Islet of Langerhans (tissue), 1 donor: ENCODE measurements around the gene DYNLT2.
A peak's percentile ranks its signal among the peaks of the same experiment; 100 is the strongest.

Source experiments
- FAIRE-seq: peaks from one replicate; lab custom pipeline; 2011; peaks lifted over from hg19 to GRCh38; lab: Jason Lieb, UNC

The DYNLT2 gene

DNA sequence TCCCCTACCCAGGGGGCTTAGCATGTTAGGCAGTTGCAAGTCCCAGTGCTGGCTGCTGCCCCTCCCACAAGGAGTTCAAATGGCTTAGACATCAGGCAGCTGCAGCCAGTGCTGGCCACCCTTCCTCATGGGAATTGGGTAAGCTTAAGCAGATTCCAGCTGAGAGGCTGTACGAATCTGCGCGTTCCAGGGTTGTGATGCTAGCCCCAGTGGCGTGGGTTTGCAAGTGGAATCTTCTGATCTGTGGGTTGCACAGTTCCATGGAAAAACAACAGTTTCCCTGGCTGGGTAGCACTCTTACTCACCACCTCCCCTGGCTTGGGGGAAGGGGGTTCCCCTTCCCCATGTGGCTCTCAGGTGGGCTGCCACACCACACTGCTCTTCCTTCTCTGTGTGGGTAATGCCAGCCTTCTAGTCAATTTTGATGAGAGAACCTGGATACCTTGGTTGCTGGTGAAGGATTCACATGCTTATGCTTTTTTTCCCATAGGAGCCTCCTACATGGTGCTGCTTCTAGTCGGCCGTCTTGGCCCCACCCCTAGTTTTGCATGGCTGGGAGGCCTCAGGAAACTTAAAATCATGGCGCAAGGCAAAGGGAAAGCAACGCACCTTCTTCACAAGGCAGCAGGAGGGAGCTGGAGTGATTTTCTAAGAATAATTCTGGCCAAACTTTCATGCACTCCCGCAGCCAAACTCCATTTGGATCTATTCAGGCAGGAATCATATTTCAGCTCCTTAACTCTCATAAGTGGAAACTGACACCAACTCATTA is 13.0 kb downstream of the DYNLT2 start:
- no peak for FAIRE-seq

DNA sequence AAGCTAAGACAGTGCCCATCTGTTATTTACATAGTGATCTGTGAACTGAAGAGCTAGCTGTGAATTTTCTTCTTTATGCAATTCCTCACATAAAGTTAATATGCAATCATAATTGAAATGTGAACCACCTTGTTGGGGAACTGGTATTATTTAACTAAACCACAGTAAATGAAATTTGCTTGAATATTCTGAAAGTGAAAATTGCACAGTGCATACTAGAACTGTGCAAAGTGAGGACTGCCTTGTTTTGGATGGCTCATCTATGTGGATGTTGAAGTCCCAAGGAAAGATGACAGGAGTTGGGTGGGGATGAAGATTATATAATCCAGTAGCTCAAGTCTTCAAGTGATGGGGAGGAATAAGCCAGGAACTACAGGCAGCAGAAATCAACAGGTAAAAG is 21.4 kb downstream of the DYNLT2 start:
- peak; percentile 87 for FAIRE-seq

DNA sequence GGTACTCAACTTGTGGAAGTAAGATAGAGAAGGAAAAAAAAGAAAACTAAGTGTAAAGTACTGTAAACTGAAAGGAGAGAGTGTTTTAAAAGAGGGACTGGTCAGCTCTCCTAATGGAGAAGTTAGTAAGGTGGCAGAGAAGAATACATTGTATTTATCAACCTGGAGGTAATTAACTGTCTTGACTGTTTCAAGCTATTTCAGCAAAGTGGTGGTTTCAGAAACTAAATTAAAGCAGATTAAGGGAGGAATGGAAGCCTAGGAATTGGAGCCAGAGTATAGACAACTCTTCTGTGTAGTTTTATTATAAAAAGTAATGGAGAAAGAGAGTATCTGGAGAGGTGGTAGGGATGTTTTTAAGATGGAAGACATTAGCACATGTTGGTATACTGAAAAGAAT is 24.4 kb downstream of the DYNLT2 start:
- FAIRE-seq, result no peak

DNA sequence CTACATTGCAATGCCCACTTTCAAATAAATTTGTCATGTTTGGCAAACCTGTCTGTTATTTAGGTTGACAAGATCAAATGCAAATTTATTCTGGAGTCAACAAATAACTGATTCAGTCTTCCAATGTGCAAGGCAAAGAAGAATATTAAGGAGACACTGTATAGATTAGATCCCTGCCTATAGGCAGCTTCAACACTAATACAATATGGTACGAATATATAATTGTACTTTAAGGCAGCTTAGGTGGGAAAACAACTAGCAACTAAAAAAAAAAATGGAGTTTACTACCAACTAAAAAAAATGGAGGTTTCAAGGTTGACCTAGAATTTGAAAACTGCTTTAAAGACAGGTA is 25.3 kb downstream of the DYNLT2 start:
- FAIRE-seq, result no peak

DNA sequence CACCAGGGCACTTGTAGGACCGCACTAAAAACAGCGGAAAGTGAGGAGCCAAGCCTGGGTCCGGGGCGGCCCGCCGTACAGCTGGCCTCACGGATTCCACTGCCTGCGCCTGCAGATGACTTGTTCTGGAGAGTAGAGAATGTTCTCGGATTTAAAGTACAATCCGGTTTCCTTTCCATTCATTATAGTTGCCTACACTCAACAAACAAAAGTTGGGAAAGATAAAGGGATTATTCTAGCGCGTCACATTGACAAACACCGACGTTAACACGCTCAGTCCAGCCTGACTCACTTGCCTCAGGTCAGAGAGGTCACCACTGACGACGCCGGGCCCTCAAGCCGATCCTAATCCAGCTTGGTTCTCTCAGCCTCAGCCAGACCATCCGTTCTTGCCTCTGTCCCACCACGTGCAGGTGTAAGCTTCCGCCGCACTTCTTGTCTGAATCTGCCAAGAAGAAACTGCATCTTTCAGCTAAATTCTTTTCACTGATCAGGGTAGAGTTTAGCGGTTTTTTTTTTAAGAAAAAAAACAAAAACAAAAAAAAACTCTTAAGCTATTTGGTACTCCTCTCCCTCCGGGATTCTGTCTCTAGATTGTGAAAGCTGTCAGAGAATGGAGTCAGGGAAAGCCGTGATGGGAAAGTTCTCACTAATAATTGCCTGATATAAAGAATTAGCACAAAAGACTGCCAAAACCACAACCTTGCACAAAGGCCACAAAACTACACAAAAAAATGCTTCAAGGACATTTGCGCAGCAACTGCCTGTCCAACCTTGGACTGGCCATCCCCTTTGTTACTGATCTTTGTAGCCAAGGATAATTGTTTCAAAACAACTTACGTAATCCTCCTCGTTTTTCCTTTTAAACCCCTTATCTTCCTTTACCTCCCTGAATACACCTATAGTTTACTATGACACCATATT is 26.0 kb downstream of the DYNLT2 start:
- FAIRE-seq, result no peak

DNA sequence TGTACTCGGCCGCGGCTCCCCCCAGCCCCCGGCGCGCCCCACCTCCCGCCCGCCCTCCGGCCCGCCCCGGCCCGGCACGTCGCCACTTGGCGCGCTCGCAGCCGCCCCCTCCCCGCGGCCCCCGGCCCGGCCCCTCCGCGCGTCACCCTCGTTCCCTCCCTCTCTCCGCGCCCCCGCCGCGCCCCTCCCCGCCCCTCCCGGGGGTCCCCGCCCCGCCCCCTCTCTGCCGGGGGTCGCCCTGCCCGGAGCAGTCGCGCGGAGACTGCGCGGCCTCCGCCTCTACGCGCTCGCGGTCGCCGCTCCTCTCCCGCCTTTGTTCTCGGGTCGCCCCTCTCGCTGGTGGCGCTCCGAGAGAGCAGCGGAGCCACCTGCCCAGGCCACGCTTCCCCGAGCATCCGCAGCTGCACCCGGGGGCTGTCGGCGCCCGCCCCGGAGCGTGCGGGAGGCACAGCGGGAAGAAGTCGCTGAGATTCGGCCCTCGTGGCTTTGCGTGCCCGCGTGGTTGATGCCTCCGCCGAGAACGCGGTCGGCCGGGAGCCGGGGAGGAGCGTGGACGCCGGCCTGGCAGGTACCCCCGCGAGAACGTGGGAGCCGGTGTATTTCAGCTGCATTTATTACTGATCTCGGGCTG is 26.8 kb downstream of the DYNLT2 start, which contains the start of gene PHF10:
TSS of gene PHF10 (minus strand) at position 7 of the 631 bp plus-strand sequence. CDS start 569 bp downstream, outside the sequence.
- FAIRE-seq, result no peak

DNA sequence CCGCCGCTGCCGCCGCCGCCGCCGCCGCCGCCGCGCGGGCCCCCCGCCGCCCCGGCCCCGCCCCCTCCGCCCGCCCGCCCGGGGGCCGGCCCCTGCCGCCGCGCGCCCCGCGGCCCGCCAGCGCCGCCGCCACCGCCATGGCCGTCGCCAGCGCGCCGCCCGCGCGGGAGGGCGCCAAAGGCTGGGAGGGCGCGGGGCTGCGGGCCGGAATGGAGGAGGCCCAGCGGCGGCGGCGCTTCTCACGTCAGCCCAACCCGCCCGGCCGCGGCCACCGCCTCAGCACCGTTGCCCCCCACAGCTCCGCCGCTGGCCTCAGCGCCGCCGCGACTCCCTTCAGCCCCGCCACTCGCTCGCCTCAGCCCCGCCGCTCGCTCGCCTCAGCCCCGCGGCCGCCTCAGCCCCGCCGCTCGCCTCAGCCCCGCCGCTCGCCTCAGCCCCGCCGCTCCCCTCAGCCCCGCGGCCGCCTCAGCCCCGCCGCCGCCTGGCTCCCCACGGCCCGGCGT is 27.3 kb downstream of the DYNLT2 start:
- FAIRE-seq, result no peak

DNA sequence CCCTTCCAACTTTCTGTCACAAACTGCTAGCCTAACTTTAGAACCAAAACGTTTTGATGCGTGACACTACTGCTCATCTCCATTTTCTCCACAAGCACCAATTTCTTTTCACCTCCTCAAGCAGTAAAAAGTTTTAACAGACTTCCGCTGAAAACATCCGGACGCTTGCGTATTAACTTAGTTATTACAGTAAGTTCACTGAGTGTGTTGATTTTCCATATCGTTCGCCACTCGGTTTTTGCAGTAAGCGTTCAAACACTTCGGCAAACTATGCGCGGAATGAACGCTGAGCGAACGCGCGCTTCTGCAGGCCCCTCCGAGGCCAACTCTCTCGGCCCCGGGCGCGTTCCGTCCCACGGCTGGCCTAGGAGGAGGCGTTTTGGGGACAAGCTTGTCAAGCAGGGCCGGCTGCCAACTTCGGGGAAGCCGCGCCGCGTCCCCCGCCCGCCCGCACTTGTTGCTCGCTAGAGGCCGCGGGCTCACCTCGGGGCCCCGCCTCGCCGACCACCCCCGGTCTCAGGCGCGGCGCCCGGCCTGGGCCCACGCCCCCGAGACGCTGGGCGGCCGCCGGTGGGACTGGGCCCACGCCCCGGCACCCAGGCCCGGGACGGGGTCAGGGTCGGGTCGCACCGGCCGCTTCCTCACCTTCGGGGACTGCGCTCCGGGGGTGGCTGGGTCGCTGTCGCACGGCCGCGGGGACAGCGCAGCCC is 28.0 kb downstream of the DYNLT2 start:
- no peak for FAIRE-seq

DNA sequence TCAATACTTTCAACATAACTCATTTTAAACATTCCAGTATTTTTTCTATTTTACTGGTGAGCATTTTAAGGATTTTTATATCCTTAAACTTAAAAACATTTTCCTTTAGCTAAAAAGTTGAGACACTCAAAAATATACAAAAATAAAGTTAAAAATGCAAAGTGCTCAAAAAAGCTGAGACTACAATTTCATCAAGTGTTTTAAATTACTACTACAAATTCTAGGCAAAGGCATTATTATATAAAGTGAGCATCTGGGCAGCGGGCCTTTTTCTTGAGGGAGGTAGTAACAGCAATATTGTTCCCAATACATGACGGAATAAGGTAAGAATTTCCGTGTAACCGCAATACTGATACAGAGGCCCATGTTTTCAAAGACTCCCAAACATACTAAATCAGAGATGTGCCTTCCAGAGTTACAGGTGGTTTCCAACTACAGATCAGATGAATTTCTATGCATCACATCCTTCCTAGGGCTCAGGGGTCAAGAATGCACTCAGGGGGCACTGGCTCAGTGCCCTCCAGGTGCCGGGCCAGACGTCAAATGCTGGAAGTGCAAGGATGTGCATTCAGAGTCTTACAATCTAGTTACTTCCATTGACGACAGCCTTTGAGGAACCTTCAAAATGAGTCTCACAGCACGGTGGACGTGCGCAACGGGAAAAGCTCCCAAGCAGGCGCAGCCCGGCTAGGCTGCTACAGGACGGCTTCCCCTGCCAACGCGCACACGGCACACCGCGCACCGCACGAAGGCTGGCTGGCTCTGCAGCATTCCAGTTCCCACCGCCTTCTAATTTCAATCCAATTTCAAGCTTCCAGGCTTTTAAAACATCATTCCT is 28.8 kb downstream of the DYNLT2 start:
- peak; percentile 33 for FAIRE-seq

DNA sequence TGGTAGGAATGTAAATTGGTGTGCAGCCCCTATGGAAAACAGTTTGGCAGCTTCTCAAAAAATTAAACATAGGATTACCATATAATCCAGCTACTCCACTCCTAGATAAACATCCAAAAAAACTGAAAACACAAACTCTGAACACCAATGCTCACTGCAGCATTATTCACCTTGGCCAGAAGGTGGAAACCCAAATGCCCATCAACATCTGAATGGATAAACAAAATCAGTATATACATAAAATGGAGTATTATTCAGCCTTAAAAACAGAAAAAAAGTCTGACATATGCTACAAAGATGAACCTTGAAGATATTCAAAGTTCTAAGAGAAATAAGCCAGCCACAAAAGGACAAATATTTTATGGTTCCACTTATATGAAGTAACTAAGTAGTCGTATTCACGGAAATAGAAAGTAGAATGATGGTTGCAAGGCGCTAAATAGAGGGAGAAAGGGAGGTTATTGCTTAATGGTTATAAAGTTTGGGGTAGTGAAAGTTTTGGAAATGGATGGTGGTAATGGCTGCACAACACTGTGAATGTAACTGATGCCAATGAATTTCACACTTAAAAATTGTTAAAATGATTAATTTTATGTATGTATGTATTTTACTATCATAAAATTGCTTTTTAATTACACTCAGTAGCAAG is 31.0 kb downstream of the DYNLT2 start:
- FAIRE-seq, result no peak

DNA sequence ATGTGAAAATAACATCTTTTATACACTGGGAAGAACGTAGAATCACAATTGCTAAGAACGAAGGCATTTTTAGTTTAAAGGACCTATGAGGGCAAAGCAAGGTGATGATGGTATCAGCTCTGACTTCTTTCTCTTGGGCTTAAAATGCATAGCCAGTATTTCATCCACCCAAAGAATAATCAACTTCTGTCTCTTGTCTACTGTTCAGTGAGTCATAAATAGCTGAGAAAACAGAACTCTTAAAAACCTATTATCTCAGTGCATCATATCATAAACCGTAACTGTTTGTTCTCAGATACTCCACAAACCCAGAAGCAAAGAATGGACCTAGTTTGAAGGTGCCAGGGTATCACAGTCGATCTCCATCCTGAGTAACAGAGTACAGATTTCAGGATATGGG is 32.3 kb downstream of the DYNLT2 start:
- no peak for FAIRE-seq

DNA sequence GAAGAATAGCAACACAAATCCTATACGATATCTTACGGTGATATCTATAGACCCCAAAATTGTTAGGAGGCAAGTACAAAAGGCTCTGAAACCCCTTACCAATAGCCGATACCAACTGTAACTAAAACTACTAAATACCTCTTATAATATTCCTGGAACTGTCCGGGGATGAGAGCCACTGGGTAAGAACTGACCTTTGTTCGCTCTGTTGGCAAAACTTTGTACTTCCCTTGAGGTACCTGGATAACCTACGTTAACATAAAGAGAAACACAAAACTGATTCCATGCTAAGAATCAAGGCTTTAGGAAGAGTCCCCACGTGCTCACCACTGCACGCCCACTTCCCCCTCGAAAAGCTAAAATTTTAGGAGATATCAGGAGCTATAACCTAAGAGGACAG is 36.8 kb downstream of the DYNLT2 start:
- no peak for FAIRE-seq

DNA sequence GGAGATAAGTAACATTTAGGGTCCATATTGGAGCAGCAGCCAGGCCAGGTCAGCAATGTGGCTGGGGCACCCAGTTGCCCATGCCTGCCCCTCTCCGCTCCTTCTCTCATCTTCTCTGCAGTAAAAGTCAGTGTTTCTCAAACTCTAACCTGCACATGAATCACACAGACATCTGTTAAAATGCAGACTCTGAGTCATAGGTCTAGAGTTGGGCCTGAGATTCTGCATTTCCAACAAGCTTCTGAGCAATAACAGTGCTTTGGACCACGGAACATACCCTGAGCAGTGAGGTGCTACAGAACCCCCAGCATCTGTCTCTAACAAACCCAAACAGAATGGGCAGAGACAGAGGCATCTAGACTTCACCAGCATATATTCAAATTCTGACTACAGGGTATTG is 37.2 kb downstream of the DYNLT2 start:
- no peak for FAIRE-seq

DNA sequence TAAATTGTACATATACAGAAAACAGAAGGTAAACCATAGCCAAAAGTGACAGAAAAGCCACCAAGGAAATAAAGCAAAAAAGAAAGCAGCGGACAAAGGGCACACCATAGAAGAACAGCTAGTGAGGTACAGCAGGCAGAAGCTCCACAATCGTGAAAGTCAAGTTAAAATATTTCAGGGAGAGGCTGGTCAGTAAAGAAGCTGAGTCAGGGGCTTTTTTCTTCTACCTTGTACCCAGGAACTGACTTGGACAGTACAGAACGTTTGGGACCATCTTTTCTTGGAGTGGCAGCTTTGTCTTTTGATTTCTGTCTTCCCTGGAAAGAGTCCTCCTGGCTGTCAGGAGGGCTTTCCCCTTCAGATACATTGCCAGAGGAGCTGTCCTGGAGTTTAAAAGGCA is 41.4 kb downstream of the DYNLT2 start:
- no peak for FAIRE-seq

DNA sequence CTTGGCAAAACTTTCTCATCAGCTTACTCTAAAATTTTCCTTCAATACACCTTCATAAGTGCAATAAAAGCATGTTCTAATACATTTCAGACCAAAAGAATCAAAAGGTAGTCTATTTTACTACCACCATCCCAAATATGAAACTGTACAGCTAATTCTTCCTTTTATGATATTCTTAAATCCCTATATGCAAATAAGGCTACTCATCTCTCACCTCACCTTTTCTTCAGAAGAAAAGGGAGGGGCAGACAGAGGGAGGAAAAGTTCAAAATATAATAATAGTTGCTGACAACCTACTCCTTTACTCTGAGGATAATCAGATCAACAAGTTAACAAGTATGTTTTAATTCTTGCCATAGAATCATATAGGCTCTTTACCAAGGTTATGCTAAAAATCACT is 42.1 kb downstream of the DYNLT2 start:
- FAIRE-seq, result no peak

DNA sequence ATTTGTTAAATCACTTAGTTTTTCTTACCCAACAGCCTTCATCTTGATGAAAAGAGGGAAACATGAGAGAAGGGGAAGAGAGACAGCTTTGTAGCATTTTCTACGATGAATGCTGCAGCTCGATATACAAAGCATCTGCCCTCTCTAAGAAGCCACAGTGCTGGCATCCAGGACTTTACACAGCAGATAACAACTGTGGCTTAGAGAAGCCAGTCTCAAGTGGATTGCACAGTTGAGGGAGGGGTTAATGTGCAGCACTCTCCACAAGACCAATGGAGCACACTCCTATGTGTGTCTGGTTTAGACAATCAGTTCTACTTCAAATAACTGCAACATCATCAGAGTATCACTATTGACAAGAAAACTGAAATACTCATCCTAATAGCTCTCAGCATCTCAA is 43.6 kb downstream of the DYNLT2 start:
- no peak for FAIRE-seq

DNA sequence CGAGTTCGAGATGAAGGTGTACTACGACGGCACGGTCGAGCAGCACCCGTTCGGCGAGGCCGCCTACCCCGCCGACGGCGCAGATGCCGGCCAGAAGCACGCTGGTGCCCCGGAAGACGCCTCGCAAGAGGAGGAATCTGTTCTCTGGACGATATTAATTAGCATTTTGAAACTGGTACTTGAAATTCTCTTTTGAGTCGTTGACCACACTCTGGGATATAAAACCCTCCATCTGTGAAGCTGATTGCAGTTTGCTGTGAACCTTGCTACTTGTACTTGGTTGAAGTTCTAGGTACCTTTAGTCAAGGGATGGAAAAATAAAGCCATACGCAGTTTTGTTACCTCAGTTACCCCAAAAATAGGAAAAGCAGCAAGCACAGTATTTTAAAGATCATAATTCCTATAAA is 48.5 kb downstream of the DYNLT2 start:
- no peak for FAIRE-seq

DNA sequence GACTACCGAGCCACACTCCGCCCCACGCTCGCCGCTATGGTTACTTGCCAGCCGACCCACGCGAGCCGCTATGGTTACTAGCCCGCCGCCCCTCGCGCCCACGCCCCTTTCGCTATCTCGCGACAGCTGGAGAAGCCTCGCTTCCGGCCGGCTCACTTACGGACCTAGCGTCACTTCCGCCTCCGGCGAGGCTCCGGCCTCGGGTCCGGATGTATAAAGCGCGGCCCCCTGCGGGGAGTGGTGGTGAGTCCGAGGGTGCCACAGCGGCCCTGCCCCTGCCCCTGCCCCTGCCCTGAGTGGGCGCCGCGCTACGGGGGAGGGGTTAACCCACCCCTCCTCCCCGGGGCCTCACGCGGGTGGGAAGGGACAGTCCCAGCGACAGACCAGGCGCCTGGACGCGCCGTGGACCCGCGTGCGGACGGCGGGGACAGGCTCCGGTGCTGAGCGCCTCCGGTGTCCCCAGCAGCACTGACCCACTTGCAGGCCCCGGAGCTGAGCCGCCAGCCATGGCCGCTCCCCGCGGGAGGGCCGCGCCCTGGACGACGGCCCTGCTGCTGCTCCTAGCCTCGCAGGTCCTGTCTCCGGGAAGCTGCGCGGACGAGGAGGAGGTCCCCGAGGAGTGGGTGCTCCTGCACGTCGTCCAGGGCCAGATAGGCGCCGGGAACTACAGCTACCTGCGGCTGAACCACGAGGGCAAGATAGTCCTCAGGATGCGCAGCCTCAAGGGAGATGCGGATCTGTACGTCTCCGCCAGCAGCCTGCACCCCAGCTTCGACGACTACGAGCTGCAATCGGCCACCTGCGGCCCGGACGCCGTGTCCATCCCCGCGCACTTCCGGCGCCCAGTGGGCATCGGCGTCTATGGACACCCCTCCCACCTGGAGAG is 49.2 kb downstream of the DYNLT2 start, which contains the start of the genes C6orf120 and WDR27:
TSS of gene C6orf120 (plus strand) at position 173 of the 886 bp plus-strand sequence. CDS start at position 507, 334 bp downstream.
TSS of gene WDR27 (minus strand) at position 76 of the 886 bp plus-strand sequence. CDS start 13,024 bp downstream, outside the sequence.
- FAIRE-seq, result no peak

DNA sequence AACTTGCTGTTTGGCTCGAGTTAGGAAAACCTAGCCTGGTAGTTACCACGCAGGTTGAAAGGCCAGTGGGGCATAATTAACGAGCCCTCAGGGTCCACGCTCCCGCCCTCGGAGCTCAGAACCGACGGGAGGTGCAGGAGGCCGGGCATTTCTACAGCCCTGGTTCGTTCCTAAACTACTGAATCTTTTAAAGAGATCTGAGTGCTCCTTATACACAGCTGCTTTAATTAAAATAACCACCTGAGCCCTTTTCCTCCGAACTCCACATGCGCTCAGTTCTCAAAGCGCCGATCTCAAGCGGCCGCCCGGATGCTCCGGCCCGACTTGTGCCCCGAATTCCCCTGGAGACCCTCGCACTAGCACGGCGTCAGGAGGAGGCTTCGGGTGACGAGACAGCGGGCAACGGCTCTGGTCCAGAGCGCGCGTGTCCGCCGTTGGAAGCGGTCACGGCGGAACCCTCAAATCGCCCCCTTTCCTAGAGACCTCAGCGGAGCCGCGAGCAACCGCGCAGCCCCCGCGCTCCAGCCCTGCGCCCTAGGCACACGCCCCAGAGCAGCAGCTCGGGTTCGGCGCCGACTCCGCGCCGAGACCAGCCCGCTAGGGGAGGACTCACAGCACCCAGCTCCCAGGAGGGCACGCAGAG is 49.9 kb downstream of the DYNLT2 start:
- no peak for FAIRE-seq
